Measurements from ENCODE around the gene PARD3B.

DNA sequence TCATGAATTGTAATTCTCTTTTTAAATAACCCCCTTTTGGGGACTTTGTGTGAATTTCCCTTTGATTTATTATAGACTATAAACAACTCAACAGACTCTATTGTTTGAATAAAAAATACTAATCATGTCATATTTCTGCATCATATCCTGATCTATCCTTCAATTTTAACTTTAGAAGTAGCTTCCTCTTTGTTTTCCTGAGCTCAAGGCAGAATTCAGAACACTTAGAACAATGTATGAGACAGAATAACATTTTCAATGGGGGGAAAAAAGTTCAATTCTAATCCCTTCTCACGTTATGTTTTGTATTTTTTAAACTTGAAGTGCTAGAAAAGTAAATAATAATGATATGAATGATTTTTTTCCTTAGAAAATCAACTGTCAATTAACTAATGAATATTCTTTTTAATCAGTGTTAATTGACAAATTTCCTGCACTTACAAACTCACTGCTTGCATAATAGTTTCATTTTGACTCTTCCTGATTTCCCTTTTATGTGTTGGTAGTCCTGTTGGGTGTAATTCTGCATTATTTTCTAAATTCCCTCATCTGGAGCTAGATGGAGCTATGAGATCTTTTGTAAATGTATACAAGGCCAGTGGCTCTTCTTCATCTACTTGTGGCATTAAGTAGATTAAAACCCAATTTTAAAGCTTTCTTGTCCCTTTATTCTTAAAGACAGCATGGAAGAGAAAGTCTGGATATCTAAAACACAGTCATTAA is 326.1 kb downstream of the PARD3B start:
- TF ChIP-seq, protein P1, sequence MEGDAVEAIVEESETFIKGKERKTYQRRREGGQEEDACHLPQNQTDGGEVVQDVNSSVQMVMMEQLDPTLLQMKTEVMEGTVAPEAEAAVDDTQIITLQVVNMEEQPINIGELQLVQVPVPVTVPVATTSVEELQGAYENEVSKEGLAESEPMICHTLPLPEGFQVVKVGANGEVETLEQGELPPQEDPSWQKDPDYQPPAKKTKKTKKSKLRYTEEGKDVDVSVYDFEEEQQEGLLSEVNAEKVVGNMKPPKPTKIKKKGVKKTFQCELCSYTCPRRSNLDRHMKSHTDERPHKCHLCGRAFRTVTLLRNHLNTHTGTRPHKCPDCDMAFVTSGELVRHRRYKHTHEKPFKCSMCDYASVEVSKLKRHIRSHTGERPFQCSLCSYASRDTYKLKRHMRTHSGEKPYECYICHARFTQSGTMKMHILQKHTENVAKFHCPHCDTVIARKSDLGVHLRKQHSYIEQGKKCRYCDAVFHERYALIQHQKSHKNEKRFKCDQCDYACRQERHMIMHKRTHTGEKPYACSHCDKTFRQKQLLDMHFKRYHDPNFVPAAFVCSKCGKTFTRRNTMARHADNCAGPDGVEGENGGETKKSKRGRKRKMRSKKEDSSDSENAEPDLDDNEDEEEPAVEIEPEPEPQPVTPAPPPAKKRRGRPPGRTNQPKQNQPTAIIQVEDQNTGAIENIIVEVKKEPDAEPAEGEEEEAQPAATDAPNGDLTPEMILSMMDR (IDR thresholded peaks at IDR 0.05; ENCODE audit: insufficient read depth, low read length, poor library complexity, severe bottlenecking) = no peak
- no peak for TF ChIP-seq EZH2phosphoT487 (conservative IDR thresholded peaks at IDR 0.05; ENCODE audit: low read length)

Measured in SU-DHL-6 (cell line).